Measurements from ENCODE around the gene FOXS1.

DNA sequence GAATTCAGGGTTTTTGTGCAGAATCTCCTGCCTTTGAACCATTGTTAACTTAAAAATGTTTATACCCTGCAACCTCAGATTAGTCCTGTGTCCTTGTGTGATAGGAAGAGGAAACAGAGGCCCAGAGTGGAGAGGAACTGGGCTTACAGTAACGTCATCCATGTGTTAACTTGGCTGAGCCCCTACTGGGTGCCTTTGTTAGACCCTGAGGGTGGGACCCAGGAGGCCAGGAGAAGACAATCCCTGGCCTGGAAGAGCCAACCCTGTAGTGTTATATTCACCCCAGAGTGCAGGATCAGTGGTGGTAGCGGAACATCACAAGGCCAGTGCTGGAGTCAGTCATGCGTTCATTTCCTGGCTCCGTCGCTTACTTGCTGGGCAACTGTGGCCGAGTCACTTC lies 15.7 kb downstream of the FOXS1 start:
- TF ChIP-seq, protein P1, sequence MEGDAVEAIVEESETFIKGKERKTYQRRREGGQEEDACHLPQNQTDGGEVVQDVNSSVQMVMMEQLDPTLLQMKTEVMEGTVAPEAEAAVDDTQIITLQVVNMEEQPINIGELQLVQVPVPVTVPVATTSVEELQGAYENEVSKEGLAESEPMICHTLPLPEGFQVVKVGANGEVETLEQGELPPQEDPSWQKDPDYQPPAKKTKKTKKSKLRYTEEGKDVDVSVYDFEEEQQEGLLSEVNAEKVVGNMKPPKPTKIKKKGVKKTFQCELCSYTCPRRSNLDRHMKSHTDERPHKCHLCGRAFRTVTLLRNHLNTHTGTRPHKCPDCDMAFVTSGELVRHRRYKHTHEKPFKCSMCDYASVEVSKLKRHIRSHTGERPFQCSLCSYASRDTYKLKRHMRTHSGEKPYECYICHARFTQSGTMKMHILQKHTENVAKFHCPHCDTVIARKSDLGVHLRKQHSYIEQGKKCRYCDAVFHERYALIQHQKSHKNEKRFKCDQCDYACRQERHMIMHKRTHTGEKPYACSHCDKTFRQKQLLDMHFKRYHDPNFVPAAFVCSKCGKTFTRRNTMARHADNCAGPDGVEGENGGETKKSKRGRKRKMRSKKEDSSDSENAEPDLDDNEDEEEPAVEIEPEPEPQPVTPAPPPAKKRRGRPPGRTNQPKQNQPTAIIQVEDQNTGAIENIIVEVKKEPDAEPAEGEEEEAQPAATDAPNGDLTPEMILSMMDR (IDR thresholded peaks at IDR 0.05; ENCODE audit: insufficient read depth, low read length): no peak
- no peak for TF ChIP-seq POLR2AphosphoS5 (IDR thresholded peaks at IDR 0.05; ENCODE audit: low read depth)
